ENCODE measurements around the gene MT3.

GRCh38 chr16:56604966-56605365 lies 15.6 kb downstream of the MT3 start:
- TF ChIP-seq CTCF (conservative IDR thresholded peaks at IDR 0.05) (no peak), ZFX (IDR thresholded peaks at IDR 0.05) (no peak)

Measured in C4-2B (cell line).